ENCODE data around the gene C3AR1. TPM values are rescaled to one million over a fixed set of nuclear protein-coding genes. Genes with fewer than 3 reads are reported as not detected.

The C3AR1 gene
- total RNA-seq, 2 experiments from 2014 or later: 9.3 to 10.7 TPM

- ATAC-seq (no peak), DNase-seq (no peak)
- Mint-ChIP-seq H3K27ac (no peak overlapping the region), H3K9me3 (ENCODE audit: low read depth) (no peaks in the 10 kb centered on the region), H3K36me3 (peaks cover 55% of the 10 kb centered on the region), H3K4me3 (no peak overlapping the region), H3K27me3 (no peaks in the 10 kb centered on the region), H3K4me1 (peaks cover 12% of the 10 kb centered on the region)
- CTCF ChIA-PET: interaction anchor here (1.2 to 1.7 kb wide), 2 partner anchors 16 to 27 kb away, joined by 3 to 7 read pairs; partner anchors contain the start of gene C3AR1
These were observed 15.4 kb downstream of the C3AR1 start for GRCh38 chr12:8050600-8051250.

- CTCF ChIA-PET: interaction anchor here (0.9 to 1.8 kb wide), 4 partner anchors 18 to 60 kb away, joined by 3 to 14 read pairs (median 3); no protein-coding TSS in a partner anchor
- DNase-seq: no peak
- Mint-ChIP-seq H3K27ac (no peak overlapping the region), H3K27me3 (no peaks in the 10 kb centered on the region), H3K9me3 (ENCODE audit: low read depth) (no peaks in the 10 kb centered on the region), H3K36me3 (peaks cover 53% of the 10 kb centered on the region), H3K4me3 (no peak overlapping the region), H3K4me1 (peaks cover 12% of the 10 kb centered on the region)
- ATAC-seq: no peak
These were observed 17.3 kb downstream of the C3AR1 start for GRCh38 chr12:8048906-8049305.

DNA sequence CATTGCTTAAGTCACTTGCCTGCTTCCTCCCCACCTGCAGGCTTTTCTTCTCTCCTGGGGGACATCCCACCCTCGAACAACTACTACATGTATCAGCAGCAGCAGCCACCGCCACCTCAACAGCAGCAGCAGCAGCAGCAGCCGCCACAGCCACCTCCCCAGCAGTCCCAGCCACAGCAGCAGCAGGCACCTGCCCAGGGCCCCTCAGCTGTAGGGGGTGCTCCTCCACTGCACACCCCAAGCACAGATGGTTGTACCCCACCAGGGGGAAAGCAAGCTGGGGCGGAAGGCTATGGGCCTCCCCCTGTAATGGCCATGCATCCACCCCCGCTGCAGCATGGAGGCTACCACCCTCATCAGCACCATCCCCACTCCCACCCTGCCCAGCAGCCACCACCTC lies 18.3 kb downstream of the C3AR1 start:
- Mint-ChIP-seq H3K36me3 (peaks cover 50% of the 10 kb centered on the region), H3K4me1 (peaks cover 12% of the 10 kb centered on the region), H3K9me3 (ENCODE audit: low read depth) (no peaks in the 10 kb centered on the region), H3K27ac (no peak overlapping the region), H3K4me3 (no peak overlapping the region), H3K27me3 (no peaks in the 10 kb centered on the region)
- DNase-seq (no peak), ATAC-seq (no peak)
- CTCF ChIA-PET: interaction anchor here (1.3 to 1.8 kb wide), 2 partner anchors 19 to 30 kb away, joined by 3 to 14 read pairs; no protein-coding TSS in a partner anchor

GRCh38 chr12:8045952-8046944 lies 19.9 kb downstream of the C3AR1 start:
- peaks cover 52% of the 10 kb centered on the region for H3K36me3 Mint-ChIP-seq

DNA sequence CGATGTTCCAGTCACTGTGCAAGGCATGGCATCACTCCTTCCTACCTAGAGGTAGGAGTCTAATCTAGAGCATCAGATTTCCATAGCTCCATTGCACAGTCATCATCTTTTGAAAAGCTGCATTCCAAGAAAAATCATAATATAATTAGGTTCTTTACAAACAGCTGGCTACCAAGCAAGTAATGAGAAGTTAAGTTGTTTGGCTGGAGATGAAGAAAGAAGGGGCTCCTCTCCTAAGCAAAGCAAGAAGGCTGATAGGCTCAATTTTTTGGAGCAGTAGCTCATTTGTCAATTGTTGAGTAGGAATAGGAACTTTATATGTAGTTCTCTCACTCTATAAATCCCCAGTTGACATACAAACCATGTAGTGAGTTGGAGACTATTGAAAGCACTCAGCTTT lies 25.4 kb downstream of the C3AR1 start:
- H3K9me3 Mint-ChIP-seq (ENCODE audit: low read depth): no peaks in the 10 kb centered on the region
- no peaks in the 10 kb centered on the region for H3K27me3 Mint-ChIP-seq
- ATAC-seq: no peak
- no peak overlapping the region for H3K27ac Mint-ChIP-seq
- H3K4me1 Mint-ChIP-seq: peaks cover 35% of the 10 kb centered on the region
- CTCF ChIA-PET: interaction anchor here (0.6 to 1.2 kb wide), 2 partner anchors 37 to 181 kb away, joined by 3 to 8 read pairs; no protein-coding TSS in a partner anchor
- H3K4me3 Mint-ChIP-seq: no peak overlapping the region
- DNase-seq: no peak
- peaks cover 29% of the 10 kb centered on the region for H3K36me3 Mint-ChIP-seq

More at GRCh38 chr12:8045952-8046944, 19.9 kb downstream of the C3AR1 start:
- no peaks in the 10 kb centered on the region for H3K27me3 Mint-ChIP-seq
- no peak overlapping the region for H3K4me3 Mint-ChIP-seq
- DNase-seq: peak; percentile 86
- H3K27ac Mint-ChIP-seq: no peak overlapping the region
- H3K4me1 Mint-ChIP-seq: peaks cover 12% of the 10 kb centered on the region
- CTCF ChIA-PET: interaction anchor here (0.6 to 4.9 kb wide), 14 partner anchors 8 to 216 kb away, joined by 3 to 69 read pairs (median 5); partner anchors contain the start of genes C3AR1 and FOXJ2
- peak; percentile 88 for ATAC-seq
- no peaks in the 10 kb centered on the region for H3K9me3 Mint-ChIP-seq (ENCODE audit: low read depth)

- CTCF ChIA-PET: interaction anchor here (0.5 to 2.4 kb wide), 7 partner anchors 11 to 106 kb away, joined by 3 to 16 read pairs (median 4); partner anchors contain the start of gene NECAP1
- ATAC-seq (peak; percentile 63), DNase-seq (peak; percentile 55)
- Mint-ChIP-seq H3K9me3 (ENCODE audit: low read depth) (no peaks in the 10 kb centered on the region), H3K4me1 (peaks cover 55% of the 10 kb centered on the region), H3K27ac (no peak overlapping the region), H3K27me3 (no peaks in the 10 kb centered on the region), H3K4me3 (peak overlapping the region; percentile 25), H3K36me3 (peaks cover 21% of the 10 kb centered on the region)
These were observed 27.5 kb downstream of the C3AR1 start for GRCh38 chr12:8038659-8039114.

DNA sequence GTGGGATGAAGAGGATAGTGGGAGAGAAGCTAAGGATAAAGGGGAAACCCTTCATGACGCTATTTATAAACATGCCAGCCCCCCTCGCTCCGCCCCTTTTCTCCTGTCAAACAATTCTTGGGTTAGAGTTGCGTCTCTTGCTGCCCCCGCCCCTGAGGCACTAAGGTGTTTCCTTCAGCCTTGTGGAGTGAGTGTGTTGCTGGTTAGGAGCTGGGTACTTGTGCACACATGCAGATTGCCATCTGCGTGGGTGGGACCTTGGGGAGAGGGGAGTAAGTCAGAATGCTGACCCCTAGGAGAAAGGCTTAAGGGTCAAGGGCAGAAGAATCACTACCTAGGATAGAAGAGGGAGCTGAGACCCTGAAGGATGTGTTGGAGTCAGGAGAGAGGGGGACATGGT lies 28.2 kb downstream of the C3AR1 start:
- no peak overlapping the region for H3K27ac Mint-ChIP-seq
- CTCF ChIA-PET: interaction anchor here (0.9 to 2.4 kb wide), 6 partner anchors 8 to 105 kb away, joined by 3 to 16 read pairs (median 5); no protein-coding TSS in a partner anchor
- peaks cover 20% of the 10 kb centered on the region for H3K36me3 Mint-ChIP-seq
- no peak for ATAC-seq
- peaks cover 60% of the 10 kb centered on the region for H3K4me1 Mint-ChIP-seq
- H3K27me3 Mint-ChIP-seq: no peaks in the 10 kb centered on the region
- H3K9me3 Mint-ChIP-seq (ENCODE audit: low read depth): no peaks in the 10 kb centered on the region
- no peak overlapping the region for H3K4me3 Mint-ChIP-seq
- no peak for DNase-seq

DNA sequence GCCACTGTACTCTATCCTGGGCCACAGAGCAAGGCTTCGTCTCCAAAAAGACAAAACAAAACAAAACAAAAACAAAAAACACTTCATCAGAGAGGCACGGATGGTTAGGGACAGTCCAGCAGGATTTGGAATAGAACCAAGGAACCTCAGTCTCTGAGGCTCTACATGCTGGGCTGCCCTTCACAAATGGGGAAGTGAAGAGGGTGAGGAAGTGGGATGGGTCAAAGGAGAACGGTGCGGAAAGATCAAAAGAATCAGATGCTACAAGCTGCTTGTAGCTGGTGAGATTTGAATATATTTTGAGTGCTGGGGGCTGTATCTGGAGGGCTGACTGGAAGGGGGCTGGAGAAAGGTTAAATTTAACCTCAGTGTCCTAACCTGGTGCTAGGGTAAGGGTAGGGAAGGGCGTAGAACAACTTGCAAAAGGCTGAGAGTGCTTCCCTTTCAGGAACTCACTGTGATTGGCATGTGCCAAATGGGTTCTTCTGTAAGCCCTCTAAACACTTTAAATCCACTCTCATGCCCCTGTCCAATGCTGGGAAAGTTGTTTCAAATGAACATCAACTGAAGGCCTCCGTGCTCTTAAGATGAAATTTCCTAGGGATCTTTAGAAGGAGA lies 29.0 kb downstream of the C3AR1 start:
- CTCF ChIA-PET: interaction anchor here (0.9 to 3.9 kb wide), 5 partner anchors 8 to 104 kb away, joined by 5 to 24 read pairs (median 7); no protein-coding TSS in a partner anchor
- Mint-ChIP-seq H3K36me3 (peaks cover 14% of the 10 kb centered on the region), H3K4me3 (peak overlapping the region; percentile 6), H3K27ac (peak overlapping the region; percentile 58), H3K4me1 (peaks cover 60% of the 10 kb centered on the region), H3K9me3 (ENCODE audit: low read depth) (no peaks in the 10 kb centered on the region), H3K27me3 (no peaks in the 10 kb centered on the region)
- DNase-seq (no peak), ATAC-seq (no peak)

GRCh38 chr12:8036346-8036745 lies 29.8 kb downstream of the C3AR1 start:
- Mint-ChIP-seq H3K27ac (no peak overlapping the region), H3K4me3 (no peak overlapping the region), H3K9me3 (ENCODE audit: low read depth) (no peaks in the 10 kb centered on the region), H3K27me3 (no peaks in the 10 kb centered on the region), H3K36me3 (peaks cover 10% of the 10 kb centered on the region), H3K4me1 (peaks cover 64% of the 10 kb centered on the region)
- DNase-seq: no peak
- CTCF ChIA-PET: interaction anchor here (1.6 to 3.9 kb wide), 3 partner anchors 9 to 103 kb away, joined by 4 to 24 read pairs (median 5); no protein-coding TSS in a partner anchor
- no peak for ATAC-seq

DNA sequence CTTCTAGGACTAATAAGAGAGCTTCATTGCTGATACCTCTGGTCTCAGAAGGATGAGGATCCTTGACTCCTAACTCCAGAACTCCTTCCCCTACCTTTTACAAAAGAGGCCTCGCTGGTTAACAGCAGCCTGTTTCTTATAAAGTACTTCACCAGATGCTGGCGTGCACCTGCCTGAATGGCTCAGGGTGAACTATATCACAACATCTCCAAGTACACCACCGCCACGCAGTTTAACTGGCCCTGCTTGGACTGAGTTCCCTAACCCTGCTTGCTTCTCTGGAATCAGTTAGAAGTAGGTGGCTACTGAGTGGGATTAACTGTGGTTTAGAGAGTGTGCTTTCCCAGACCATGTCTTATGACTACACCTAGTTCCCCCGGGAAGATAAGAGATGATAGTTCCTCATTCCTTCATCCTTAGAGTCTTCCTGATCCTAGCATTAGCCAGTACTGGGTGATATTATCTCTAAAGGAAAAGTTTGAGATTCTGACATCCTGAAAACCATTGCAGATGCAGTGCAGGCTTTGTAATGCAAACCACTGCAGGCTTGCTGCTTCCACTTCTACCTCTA lies 30.6 kb downstream of the C3AR1 start:
- no peak for DNase-seq
- peaks cover 65% of the 10 kb centered on the region for H3K4me1 Mint-ChIP-seq
- H3K27ac Mint-ChIP-seq: no peak overlapping the region
- H3K27me3 Mint-ChIP-seq: no peaks in the 10 kb centered on the region
- H3K4me3 Mint-ChIP-seq: no peak overlapping the region
- H3K9me3 Mint-ChIP-seq (ENCODE audit: low read depth): no peaks in the 10 kb centered on the region
- no peak for ATAC-seq
- CTCF ChIA-PET: interaction anchor here (1.6 to 3.9 kb wide), 4 partner anchors 10 to 102 kb away, joined by 4 to 24 read pairs (median 8); no protein-coding TSS in a partner anchor
- H3K36me3 Mint-ChIP-seq: peaks cover 9% of the 10 kb centered on the region

DNA sequence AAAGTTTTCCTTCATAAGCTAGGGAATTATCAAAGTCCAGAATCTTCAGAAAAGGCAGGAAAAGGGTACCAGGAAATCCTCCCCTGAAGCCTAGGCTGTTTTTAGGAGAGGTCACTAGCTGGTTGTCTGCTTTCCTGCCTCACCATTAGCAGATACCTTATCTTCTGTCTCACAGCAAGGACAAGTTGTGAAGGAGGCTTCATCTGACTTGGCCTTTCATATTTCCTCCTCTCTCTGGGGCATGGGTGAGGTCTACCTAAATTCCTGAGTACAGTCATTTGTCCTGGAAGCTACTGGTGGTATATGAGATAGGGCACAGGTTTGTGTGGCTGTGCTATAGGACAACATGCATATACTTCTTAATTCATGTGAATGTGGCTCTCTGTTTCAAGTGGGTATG lies 31.4 kb downstream of the C3AR1 start:
- ATAC-seq (no peak), DNase-seq (no peak)
- H3K27me3 Mint-ChIP-seq: no peaks in the 10 kb centered on the region
- H3K9me3 Mint-ChIP-seq (ENCODE audit: low read depth): no peaks in the 10 kb centered on the region
- peak overlapping the region; percentile 83 for H3K4me3 Mint-ChIP-seq
- H3K4me1 Mint-ChIP-seq: peaks cover 65% of the 10 kb centered on the region
- peaks cover 5% of the 10 kb centered on the region for H3K36me3 Mint-ChIP-seq
- H3K27ac Mint-ChIP-seq: no peak overlapping the region
- CTCF ChIA-PET: interaction anchor here (0.9 to 3.9 kb wide), 4 partner anchors 11 to 102 kb away, joined by 3 to 24 read pairs (median 8); no protein-coding TSS in a partner anchor

Data from activated CD8-positive, alpha-beta memory T cell treated with anti-CD3 and anti-CD28 coated beads, Interleukin-2, amount 10 ng/mL, durations not matched to agents 7 days and 5 days (primary cell).